ENCODE results near the gene EIF5.

DNA sequence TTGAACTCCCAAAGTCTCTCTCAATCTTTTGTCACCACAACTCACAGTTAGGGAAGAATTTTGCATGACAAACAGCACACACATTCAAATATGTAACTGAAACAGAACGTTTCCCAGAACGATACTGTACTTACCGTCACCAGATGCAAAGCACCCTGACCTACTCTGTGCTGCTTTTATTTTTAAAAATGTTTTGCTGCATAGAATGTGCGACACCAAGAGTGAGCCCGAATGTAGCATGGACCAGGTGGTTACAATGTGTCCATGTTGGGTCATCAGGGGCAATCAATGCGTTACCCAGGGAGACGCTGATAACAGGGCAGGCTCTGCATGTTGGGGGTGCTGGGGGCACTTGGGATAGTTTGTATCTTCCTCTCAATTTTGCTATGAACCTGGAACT, 14.6 kb upstream of the EIF5 start:
- TF ChIP-seq POLR2A (IDR thresholded peaks at IDR 0.05) = no peak
- TF ChIP-seq, protein P1, sequence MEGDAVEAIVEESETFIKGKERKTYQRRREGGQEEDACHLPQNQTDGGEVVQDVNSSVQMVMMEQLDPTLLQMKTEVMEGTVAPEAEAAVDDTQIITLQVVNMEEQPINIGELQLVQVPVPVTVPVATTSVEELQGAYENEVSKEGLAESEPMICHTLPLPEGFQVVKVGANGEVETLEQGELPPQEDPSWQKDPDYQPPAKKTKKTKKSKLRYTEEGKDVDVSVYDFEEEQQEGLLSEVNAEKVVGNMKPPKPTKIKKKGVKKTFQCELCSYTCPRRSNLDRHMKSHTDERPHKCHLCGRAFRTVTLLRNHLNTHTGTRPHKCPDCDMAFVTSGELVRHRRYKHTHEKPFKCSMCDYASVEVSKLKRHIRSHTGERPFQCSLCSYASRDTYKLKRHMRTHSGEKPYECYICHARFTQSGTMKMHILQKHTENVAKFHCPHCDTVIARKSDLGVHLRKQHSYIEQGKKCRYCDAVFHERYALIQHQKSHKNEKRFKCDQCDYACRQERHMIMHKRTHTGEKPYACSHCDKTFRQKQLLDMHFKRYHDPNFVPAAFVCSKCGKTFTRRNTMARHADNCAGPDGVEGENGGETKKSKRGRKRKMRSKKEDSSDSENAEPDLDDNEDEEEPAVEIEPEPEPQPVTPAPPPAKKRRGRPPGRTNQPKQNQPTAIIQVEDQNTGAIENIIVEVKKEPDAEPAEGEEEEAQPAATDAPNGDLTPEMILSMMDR (IDR thresholded peaks at IDR 0.05) = no peak
